Measurements from ENCODE around the gene ADAMTSL2.

Gene ADAMTSL2

GRCh38 chr9:133587051-133587450 lies 52.5 kb downstream of the ADAMTSL2 start:
- TF ChIP-seq CTCF (conservative IDR thresholded peaks at IDR 0.05; ENCODE audit: low read length) = no peak
- H3K4me3 ChIP-seq (ENCODE audit: low read length) = no peak overlapping the region
- no peak for DNase-seq (ENCODE audit: low read depth)

- no peak overlapping the region for H3K4me3 ChIP-seq (ENCODE audit: low read length)
- TF ChIP-seq CTCF (conservative IDR thresholded peaks at IDR 0.05; ENCODE audit: low read length) = no peak
- no peak for DNase-seq (ENCODE audit: low read depth)
Measured at GRCh38 chr9:133587466-133587865, 53.0 kb downstream of the ADAMTSL2 start.

DNA sequence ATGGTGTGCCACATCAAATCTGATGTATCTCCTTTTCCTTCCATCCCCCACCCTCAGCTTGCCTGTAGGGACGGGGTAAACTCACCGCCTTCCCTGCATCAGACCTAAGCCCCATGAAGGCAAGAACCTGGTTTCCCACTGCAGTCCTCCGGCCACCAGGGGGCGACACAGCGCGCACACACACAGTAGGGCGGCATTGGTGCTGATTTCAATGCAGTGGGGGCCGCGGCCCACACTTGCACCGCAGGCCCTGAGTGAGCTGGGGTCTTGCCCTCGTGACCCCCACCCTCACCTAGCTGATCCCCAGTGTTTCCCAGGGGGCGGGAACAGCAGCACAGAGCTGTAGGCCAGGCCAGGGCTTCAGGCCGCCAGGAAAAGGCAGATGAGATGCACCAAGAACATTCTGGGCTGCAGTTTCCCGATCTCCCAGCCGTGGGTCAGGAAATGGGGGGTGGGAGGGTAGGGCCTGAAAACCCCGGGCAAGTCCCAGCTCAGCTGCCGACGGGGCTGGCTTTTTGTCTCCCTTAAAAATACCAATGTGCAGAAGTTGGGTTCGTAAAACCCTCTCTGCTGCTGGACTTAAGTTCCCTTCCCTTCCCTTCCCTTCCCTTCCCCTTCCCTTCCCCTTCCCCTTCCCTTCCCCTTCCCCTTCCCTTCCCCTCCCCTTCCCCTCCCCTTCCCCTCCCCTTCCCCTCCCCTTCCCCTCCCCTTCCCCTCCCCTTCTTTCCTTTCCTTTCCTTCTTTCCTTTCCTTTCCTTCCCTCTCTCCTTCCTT lies 55.1 kb downstream of the ADAMTSL2 start:
- peak; percentile 10; the same call in 1 of the 2 replicates for TF ChIP-seq CTCF (conservative IDR thresholded peaks at IDR 0.05; ENCODE audit: low read length)
- H3K4me3 ChIP-seq (ENCODE audit: low read length) = no peak overlapping the region
- DNase-seq (ENCODE audit: low read depth) = no peak

- H3K4me3 ChIP-seq (ENCODE audit: low read length) = no peak overlapping the region
- DNase-seq (ENCODE audit: low read depth) = no peak
Measured at GRCh38 chr9:133590231-133590855, 55.8 kb downstream of the ADAMTSL2 start.

DNA sequence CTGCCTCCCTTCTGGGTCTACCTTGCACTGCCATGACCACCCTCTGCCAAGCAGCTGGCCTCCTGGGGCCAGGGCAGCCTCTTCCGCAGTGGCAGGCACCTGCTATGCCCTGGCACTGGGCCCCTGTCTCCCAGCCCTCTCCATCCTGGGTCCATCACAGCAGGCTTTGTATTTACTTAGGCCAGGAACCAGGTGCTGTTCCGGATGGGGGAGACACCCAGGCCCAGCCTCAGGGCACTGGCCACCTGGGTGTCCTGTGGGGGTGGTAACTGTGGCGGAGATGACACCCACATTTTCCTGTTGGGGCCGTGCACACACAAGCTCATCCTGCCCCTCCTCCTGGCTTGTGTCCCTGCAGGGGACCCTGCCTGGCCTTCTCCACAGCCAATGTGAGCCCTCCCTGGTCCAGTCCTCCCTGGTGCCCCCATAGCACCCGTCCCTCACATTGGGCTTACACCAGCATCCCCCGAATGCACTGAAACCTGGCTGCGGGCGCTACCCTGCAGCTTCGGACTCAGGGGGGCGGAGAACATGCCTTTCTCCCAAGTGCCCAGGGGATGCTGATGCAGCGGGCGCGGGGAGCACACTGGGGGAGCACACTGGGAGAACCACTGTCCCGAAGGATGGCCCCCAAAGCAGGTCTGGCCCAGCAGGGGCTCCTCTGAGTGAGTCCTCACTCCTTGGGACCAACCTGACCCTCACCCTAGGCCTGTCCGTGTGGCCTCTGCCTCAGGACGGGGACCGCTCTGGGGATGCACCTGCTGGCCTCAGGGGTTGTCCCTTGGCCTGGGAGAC lies 56.8 kb downstream of the ADAMTSL2 start:
- H3K4me3 ChIP-seq (ENCODE audit: low read length) = no peak overlapping the region
- TF ChIP-seq CTCF (conservative IDR thresholded peaks at IDR 0.05; ENCODE audit: low read length) = no peak
- no peak for DNase-seq (ENCODE audit: low read depth)

More at GRCh38 chr9:133590231-133590855, 55.8 kb downstream of the ADAMTSL2 start:
- TF ChIP-seq CTCF (conservative IDR thresholded peaks at IDR 0.05; ENCODE audit: low read length) = no peak

GRCh38 chr9:133591985-133592384 lies 57.5 kb downstream of the ADAMTSL2 start:
- TF ChIP-seq CTCF (conservative IDR thresholded peaks at IDR 0.05; ENCODE audit: low read length) = no peak
- DNase-seq (ENCODE audit: low read depth) = no peak
- no peak overlapping the region for H3K4me3 ChIP-seq (ENCODE audit: low read length)

All from AG10803 (cell line).